Lung (tissue), 12 donors: ENCODE data around the gene BCAS3. TPM values are rescaled to one million over a fixed set of nuclear protein-coding genes. Genes with fewer than 3 reads are reported as not detected.
A peak's percentile ranks its signal among the peaks of the same experiment; 100 is the strongest.

Experiments used
- ATAC-seq: fragments of 200-7000 bp; cut with Tn5 transposase; one replicate; pipeline ENCODE4 v1.9.1; 2020; ENCODE audit warnings: moderate number of reproducible peaks; ENCODE audit not compliant: insufficient read depth, low FRiP score
- DNase-seq, 3 donors: peaks; one replicate each; pipeline ENCODE4 v3.0.0-alpha.2; 2013 to 2017
- H3K27ac ChIP-seq, 2 donors: one replicate each; pipeline ENCODE4 v1.5.1; 2013; ENCODE audit warnings: mild to moderate bottlenecking in 2 of 2, moderate library complexity in 2 of 2, control low read depth in 1 of 2, inconsistent platforms in 1 of 2, low read depth in 1 of 2, low read length in 1 of 2
- H3K27me3 ChIP-seq, 3 donors: one replicate each; pipeline ENCODE4 v1.5.1; 2013; ENCODE audit warnings: low read length in 2 of 3; ENCODE audit not compliant: control insufficient read depth in 3 of 3, insufficient read depth in 3 of 3
- H3K36me3 ChIP-seq, 4 donors: one replicate each; pipeline ENCODE4 v1.5.1; 2013; ENCODE audit warnings: low read length in 4 of 4, mild to moderate bottlenecking in 1 of 4, moderate library complexity in 1 of 4; ENCODE audit not compliant: control insufficient read depth in 4 of 4, insufficient read depth in 4 of 4
- H3K4me1 ChIP-seq, 5 donors: one replicate each; pipeline ENCODE4 v1.5.1; 2013; ENCODE audit warnings: low read length in 5 of 5, mild to moderate bottlenecking in 2 of 5, moderate library complexity in 1 of 5; ENCODE audit not compliant: control insufficient read depth in 5 of 5, insufficient read depth in 5 of 5
- H3K4me3 ChIP-seq: one replicate; pipeline ENCODE4 v1.5.1; 2013; ENCODE audit warnings: mild to moderate bottlenecking, control low read depth, moderate library complexity
- H3K9ac ChIP-seq, 2 donors: one replicate each; pipeline ENCODE4 v1.5.1; 2013; ENCODE audit warnings: low read length in 2 of 2, control low read depth in 1 of 2; ENCODE audit not compliant: insufficient read depth in 1 of 2
- H3K9me3 ChIP-seq, 4 donors: one replicate each; pipeline ENCODE4 v1.5.1; 2013; ENCODE audit warnings: low read length in 3 of 4, mild to moderate bottlenecking in 1 of 4, moderate library complexity in 1 of 4; ENCODE audit not compliant: control insufficient read depth in 4 of 4, insufficient read depth in 3 of 4
- WGBS, 2 donors: extraction: QIAGEN DNeasy Blood & Tissue Kit; methylation state at CpG; one replicate each; pipeline ENCODE4 v1.1.7; 2013; 5-methylcytosine and 5-hydroxymethylcytosine counted together
- polyA plus RNA-seq, 2 donors: library from polyadenylated mRNA; stranded (reverse); fragments of 200-250 nt; gene quantifications; one replicate each; pipeline ENCODE4 v1.2.1, GENCODE V29; 2013
- total RNA-seq, 2 donors: library from RNA; depleted of rRNA in 1 of 2; stranded (reverse); fragments of >200 nt in 1 of 2; gene quantifications; one replicate each; pipeline ENCODE4 v1.2.1, GENCODE V29; 2014 to 2021
- TF ChIP-seq, protein P1 (sequence below): IDR thresholded peaks from 2 replicates; pipeline ENCODE4 v1.5.1; 2012; ENCODE audit warnings: mild to moderate bottlenecking; ENCODE audit errors: control extremely low read depth, extremely low read depth
- donor health status: control.
- donor health status: control.
- donor health status: Bipolar disorder and iron deficiency.
- donor health status: healthy.
- donor health status: DM: yes; HTN: yes; CAD: no.

The BCAS3 gene
- total and polyA plus RNA-seq, 4 donors, result 4.0 to 101 (median 20.3) TPM

GRCh38 chr17:61212655-61213054 lies 535.0 kb downstream of the BCAS3 start:
- ATAC-seq (no peak), DNase-seq (no peak)
- H3K4me3 ChIP-seq, result no peak overlapping the region
- H3K4me1 ChIP-seq, result peaks cover 0 to 45% (median 19%) of the 10 kb centered on the region in 5 donors
- H3K27ac ChIP-seq, result no peak overlapping the region
- no peaks in the 10 kb centered on the region for H3K36me3 ChIP-seq
- WGBS, 2 donors, result 100% methylated on average over 1 of the region's 1 CpG
- H3K9me3 ChIP-seq, result no peaks in the 10 kb centered on the region
- H3K9ac ChIP-seq, result no peak overlapping the region
- TF ChIP-seq, protein P1, sequence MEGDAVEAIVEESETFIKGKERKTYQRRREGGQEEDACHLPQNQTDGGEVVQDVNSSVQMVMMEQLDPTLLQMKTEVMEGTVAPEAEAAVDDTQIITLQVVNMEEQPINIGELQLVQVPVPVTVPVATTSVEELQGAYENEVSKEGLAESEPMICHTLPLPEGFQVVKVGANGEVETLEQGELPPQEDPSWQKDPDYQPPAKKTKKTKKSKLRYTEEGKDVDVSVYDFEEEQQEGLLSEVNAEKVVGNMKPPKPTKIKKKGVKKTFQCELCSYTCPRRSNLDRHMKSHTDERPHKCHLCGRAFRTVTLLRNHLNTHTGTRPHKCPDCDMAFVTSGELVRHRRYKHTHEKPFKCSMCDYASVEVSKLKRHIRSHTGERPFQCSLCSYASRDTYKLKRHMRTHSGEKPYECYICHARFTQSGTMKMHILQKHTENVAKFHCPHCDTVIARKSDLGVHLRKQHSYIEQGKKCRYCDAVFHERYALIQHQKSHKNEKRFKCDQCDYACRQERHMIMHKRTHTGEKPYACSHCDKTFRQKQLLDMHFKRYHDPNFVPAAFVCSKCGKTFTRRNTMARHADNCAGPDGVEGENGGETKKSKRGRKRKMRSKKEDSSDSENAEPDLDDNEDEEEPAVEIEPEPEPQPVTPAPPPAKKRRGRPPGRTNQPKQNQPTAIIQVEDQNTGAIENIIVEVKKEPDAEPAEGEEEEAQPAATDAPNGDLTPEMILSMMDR, result no peak
- H3K27me3 ChIP-seq, result no peaks in the 10 kb centered on the region

- ATAC-seq (no peak), DNase-seq (no peak)
- Histone ChIP-seq H3K36me3 (no peaks in the 10 kb centered on the region), H3K27me3 (no peaks in the 10 kb centered on the region), H3K4me1 (peaks cover 1 to 46% (median 21%) of the 10 kb centered on the region in 5 donors), H3K9ac (no peak overlapping the region), H3K4me3 (no peak overlapping the region), H3K9me3 (no peaks in the 10 kb centered on the region), H3K27ac (no peak overlapping the region)
- TF ChIP-seq, protein P1, result no peak
Observed at GRCh38 chr17:61214753-61215152, 537.1 kb downstream of the BCAS3 start.

DNA sequence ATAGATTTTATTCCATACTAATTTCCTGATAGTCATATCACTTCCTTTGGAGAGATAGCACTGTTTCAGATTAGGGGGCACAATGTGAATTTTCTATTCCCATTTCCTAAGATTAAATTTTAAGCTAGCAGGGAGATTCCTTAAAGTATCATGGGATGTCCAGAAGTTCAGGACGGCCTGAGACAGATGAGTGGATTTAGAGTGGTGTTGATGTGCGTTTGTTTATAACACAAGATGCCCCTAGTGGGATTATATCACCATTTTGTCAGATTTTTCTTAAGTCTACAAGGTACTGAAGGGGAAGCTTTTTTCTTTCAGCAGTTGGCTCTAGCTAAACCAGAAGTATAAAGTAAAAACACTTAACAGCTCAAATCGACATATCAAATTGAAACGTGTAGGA lies 538.4 kb downstream of the BCAS3 start:
- no peak overlapping the region for H3K4me3 ChIP-seq
- 94 to 97% methylated on average over 4 of the region's 4 CpGs for WGBS, 2 donors
- ATAC-seq (no peak), DNase-seq (no peak)
- no peak overlapping the region for H3K9ac ChIP-seq
- H3K9me3 ChIP-seq, result no peaks in the 10 kb centered on the region
- TF ChIP-seq, protein P1, result no peak
- H3K4me1 ChIP-seq, result peaks cover 0 to 35% (median 16%) of the 10 kb centered on the region in 5 donors
- no peaks in the 10 kb centered on the region for H3K27me3 ChIP-seq
- H3K27ac ChIP-seq, result no peak overlapping the region
- H3K36me3 ChIP-seq, result no peaks in the 10 kb centered on the region

DNA sequence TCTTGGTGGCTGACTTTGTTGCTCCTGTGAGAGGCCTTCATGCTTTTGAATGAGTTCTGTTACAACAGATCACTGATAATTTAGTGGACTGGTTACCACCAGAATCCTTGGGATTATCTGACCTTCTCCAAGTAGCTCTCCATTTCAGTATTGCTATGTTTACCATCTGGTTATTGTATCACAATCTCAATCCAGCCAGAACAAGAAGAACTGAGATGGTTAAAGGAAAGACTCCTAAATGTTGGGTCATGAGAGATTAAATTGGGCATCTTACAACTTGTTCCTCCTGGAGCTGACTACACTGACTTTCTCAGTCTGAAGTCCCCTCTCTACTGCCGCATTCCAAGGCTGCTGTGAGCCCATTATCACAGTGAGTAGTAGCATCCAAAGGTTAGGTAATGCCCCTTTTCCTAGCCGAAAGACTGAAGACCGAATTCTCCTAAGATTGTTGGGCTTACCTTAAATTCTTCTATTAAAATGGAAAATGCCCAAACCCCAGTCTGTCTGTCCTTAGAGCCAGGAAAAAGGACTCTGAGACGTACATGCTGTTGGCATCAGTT lies 540.3 kb downstream of the BCAS3 start:
- TF ChIP-seq, protein P1, result no peak
- WGBS, 2 donors, result 88 to 91% methylated on average over 4 of the region's 4 CpGs
- Histone ChIP-seq H3K36me3 (no peaks in the 10 kb centered on the region), H3K4me1 (peaks cover 0 to 45% (median 18%) of the 10 kb centered on the region in 5 donors), H3K27ac (peak overlapping the region in 1 of 2 donors; percentile 47), H3K9me3 (no peaks in the 10 kb centered on the region), H3K4me3 (no peak overlapping the region), H3K9ac (no peak overlapping the region), H3K27me3 (no peaks in the 10 kb centered on the region)
- DNase-seq (no peak), ATAC-seq (no peak)
